RWPE1 (cell line): ENCODE data around the gene EIF2S1.
"Not testable (repeated sequence)": the region's sequence is repeated elsewhere in the genome, so short reads cannot be mapped to it uniquely, and the experiment has no call there.

Source experiments
- CTCF ChIA-PET: fragments of 350-600 bp; sonication (Branson Sonifier 250); formaldehyde crosslinking; extraction: SDS; loops from one replicate; lab custom pipeline; 2021; lab: Yijun Ruan, JAX
- POLR2A ChIA-PET: fragments of 400-600 bp; formaldehyde crosslinking; extraction: SDS; loops from one replicate; lab custom pipeline; 2020; ENCODE audit warnings: antibody characterized with exemption; ENCODE audit not compliant: low non-redundant PET; lab: Yijun Ruan, JAX
- DNase-seq: peaks from one replicate; pipeline ENCODE4 v3.0.0; 2012; ENCODE audit warnings: low spot score
- H3K27ac ChIP-seq: fragments of 450-650 bp; 2 replicates; pipeline ENCODE4 v1.5.1; 2017
- CTCF ChIP-seq: fragments of 450-650 bp; conservative IDR thresholded peaks from 2 replicates; pipeline ENCODE4 v1.5.1; 2017; ENCODE audit warnings: low read depth, mild to moderate bottlenecking

EIF2S1 gene

GRCh38 chr14:67332468-67332867 is 27.7 kb upstream of the EIF2S1 start:
- H3K27ac ChIP-seq: no peak overlapping the region
- POLR2A ChIA-PET: no interaction called here
- CTCF ChIA-PET: no interaction called here
- DNase-seq: no peak
- TF ChIP-seq CTCF: no peak

GRCh38 chr14:67335781-67336180 is 24.3 kb upstream of the EIF2S1 start:
- no peak for TF ChIP-seq CTCF
- no peak for DNase-seq
- ChIA-PET CTCF (interaction anchor here (0.5 to 0.6 kb wide), 2 partner anchors 225 to 903 kb away, joined by 4 to 6 read pairs; no protein-coding TSS in a partner anchor), POLR2A (no interaction called here)
- no peak overlapping the region for H3K27ac ChIP-seq

DNA sequence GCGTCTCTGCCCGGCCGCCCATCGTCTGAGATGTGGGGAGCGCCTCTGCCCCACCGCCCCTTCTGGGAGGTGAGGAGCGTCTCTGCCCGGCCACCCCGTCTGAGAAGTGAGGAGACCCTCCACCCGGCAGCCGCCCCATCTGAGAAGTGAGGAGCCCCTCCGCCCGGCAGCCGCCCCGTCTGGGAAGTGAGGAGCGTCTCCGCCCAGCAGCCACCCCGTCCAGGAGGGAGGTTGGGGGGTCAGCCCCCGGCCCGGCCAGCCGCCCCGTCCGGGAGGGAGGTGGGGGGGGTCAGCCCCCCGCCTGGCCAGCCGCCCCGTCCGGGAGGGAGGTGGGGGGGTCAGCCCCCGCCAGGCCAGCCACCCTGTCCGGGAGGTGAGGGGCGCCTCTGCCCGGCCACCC is 18.9 kb upstream of the EIF2S1 start:
- H3K27ac ChIP-seq, DNase-seq, CTCF ChIA-PET, POLR2A ChIA-PET: not testable (repeated sequence)

- peak; percentile 73 for DNase-seq
- no peak for TF ChIP-seq CTCF
- CTCF ChIA-PET: interaction anchor here (0.6 to 1.5 kb wide), 3 partner anchors 16 to 58 kb away, joined by 3 to 5 read pairs (median 4); partner anchors contain the start of genes ATP6V1D and EIF2S1
- POLR2A ChIA-PET: no interaction called here
- H3K27ac ChIP-seq: no peak overlapping the region
Measured at GRCh38 chr14:67343601-67344230, 16.4 kb upstream of the EIF2S1 start.

- no peak overlapping the region for H3K27ac ChIP-seq
- DNase-seq: no peak
- ChIA-PET CTCF (interaction anchor here (0.7 to 1.2 kb wide), 2 partner anchors 14 to 40 kb away, joined by 3 to 5 read pairs; partner anchors contain the start of genes ATP6V1D and EIF2S1), POLR2A (no interaction called here)
- TF ChIP-seq CTCF: no peak
Measured at GRCh38 chr14:67345583-67345982, 14.5 kb upstream of the EIF2S1 start.

DNA sequence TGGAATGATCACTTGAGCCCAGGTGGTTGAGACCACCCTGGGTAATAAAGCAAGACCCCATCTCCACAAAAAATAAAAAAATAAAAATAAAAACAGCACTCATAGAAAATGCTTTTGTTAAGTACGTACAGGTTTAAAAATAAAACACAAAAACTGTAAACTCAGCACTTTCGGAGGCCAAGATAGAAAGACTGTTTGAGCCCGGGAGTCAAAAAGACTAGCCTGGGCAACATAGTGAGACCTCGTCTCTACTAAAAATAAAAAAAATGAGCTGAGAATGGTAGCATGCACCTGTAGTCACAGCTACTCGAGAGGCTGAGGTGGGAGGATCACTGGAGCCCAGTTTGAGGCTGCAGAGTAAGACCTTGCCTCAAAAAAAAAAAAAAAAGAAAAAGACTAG is 8.1 kb upstream of the EIF2S1 start:
- ChIA-PET POLR2A (interaction anchor here (0.6 kb wide), 1 partner anchor 598 kb away, joined by 3 read pairs; no protein-coding TSS in a partner anchor), CTCF (no interaction called here)
- H3K27ac ChIP-seq: no peak overlapping the region
- no peak for DNase-seq
- no peak for TF ChIP-seq CTCF
